GM06990 (cell line): Measurements from ENCODE around the gene SH3PXD2A.
A peak's percentile ranks its signal among the peaks of the same experiment; 100 is the strongest.

Experiments used
- DNase-seq: peaks from one replicate; pipeline ENCODE4 v3.0.0-alpha.2; 2011; ENCODE audit not compliant: insufficient read length; ENCODE audit errors: extremely low read depth
- H3K27me3 ChIP-seq: replicated peaks from 2 replicates; pipeline ENCODE4 v1.6.0; 2011; ENCODE audit warnings: low read length; ENCODE audit not compliant: control insufficient read depth, insufficient read depth
- H3K36me3 ChIP-seq: 2 replicates; pipeline ENCODE4 v1.5.1; 2011; ENCODE audit warnings: low read length; ENCODE audit not compliant: control insufficient read depth, insufficient read depth
- H3K4me3 ChIP-seq: replicated peaks from 2 replicates; pipeline ENCODE4 v1.5.1; 2011; ENCODE audit warnings: low read depth, mild to moderate bottlenecking, control low read depth, low read length
- TF ChIP-seq, protein P1 (sequence below): IDR thresholded peaks from 2 replicates; pipeline ENCODE4 v1.5.1; 2011; ENCODE audit warnings: low read length, control low read depth, mild to moderate bottlenecking, inconsistent platforms; ENCODE audit not compliant: insufficient read depth, poor library complexity, severe bottlenecking

The SH3PXD2A gene

DNA sequence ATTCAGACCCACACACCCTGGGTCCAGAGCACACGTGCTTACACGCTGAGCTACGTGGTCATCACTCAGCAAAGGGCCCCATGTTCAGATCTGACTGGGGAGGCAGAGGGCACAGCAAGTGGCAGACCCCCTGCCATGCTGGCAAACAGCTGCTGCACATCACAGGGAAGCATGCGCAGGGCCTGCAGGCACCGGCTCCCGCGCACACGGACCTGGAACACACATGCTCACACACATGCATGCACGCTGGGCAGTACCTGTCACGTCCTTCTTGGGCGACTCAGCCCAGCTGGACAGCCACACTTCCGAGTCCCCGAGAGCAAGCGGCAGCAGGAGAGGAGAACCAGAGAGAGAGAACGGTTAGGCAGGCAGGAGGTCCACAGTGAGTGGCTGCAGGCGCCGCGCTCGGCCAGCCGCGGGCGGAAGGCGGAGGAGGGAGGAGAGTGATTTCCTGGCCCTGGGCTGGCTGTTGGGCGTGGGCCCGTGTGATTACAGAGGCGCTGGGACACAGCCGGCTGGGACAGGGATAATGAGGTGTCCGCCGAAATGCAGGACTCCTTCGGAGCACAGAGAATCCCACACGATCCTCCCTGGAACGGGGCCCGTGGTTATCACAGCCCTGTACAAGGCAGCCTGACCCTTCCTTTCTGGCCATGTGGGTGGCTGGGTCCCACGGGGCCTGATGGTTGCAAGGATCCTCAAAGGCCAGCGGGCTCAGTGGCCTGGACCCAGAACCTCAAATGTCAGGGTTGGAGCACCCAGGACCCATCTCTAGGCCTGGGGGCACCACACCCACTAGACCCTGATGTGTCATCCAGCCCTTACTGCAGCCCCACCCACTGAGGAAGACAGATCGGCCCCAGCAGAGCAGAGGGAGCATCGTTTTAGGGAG lies 186.8 kb downstream of the SH3PXD2A start:
- no peak for DNase-seq
- Histone ChIP-seq H3K36me3 (peaks cover 20% of the 10 kb centered on the region), H3K4me3 (no peak overlapping the region), H3K27me3 (no peaks in the 10 kb centered on the region)
- TF ChIP-seq, protein P1, sequence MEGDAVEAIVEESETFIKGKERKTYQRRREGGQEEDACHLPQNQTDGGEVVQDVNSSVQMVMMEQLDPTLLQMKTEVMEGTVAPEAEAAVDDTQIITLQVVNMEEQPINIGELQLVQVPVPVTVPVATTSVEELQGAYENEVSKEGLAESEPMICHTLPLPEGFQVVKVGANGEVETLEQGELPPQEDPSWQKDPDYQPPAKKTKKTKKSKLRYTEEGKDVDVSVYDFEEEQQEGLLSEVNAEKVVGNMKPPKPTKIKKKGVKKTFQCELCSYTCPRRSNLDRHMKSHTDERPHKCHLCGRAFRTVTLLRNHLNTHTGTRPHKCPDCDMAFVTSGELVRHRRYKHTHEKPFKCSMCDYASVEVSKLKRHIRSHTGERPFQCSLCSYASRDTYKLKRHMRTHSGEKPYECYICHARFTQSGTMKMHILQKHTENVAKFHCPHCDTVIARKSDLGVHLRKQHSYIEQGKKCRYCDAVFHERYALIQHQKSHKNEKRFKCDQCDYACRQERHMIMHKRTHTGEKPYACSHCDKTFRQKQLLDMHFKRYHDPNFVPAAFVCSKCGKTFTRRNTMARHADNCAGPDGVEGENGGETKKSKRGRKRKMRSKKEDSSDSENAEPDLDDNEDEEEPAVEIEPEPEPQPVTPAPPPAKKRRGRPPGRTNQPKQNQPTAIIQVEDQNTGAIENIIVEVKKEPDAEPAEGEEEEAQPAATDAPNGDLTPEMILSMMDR: no peak

DNA sequence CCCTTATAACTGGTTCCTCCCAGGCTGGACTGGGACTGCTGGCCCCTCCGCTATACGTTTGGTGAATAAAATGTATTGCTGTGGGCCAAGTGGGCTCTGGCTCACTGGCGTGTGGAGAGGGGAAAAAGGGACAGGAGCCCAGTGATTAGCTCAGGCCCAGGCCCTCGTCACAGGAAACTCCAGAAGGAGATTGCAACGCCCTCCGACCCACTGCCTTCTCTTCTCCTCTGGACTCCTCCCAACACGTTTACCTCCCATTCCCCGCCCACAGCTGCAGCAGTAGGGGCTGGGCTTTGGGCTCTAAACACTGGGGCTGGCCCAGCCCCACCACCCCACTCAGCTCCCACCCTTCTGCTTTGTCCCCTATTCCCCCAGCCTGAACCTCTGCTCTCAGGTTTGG lies 188.0 kb downstream of the SH3PXD2A start:
- Histone ChIP-seq H3K36me3 (peaks cover 15% of the 10 kb centered on the region), H3K27me3 (no peaks in the 10 kb centered on the region), H3K4me3 (no peak overlapping the region)
- DNase-seq: no peak
- TF ChIP-seq, protein P1: no peak

DNA sequence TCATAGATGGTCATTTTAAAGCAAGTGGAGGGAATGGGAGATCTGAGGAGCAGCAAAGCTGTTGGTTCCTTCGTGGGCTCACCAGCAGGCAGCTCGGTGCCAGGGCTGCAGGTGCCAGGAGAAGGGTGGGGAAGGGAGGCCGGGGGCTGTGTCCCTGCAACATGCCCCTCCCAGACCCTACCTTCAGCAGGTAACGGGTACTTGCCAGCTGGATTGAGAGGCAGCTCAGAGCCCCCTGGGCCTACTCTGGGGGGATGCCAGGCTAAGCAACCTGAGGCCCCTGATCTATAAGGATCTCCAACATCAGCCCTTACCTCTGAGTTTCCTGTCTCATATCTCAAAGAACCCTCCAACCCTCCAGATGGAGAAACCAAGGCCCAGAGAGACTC lies 188.6 kb downstream of the SH3PXD2A start:
- no peak for DNase-seq
- Histone ChIP-seq H3K4me3 (no peak overlapping the region), H3K36me3 (peaks cover 15% of the 10 kb centered on the region), H3K27me3 (no peaks in the 10 kb centered on the region)
- TF ChIP-seq, protein P1: no peak

DNA sequence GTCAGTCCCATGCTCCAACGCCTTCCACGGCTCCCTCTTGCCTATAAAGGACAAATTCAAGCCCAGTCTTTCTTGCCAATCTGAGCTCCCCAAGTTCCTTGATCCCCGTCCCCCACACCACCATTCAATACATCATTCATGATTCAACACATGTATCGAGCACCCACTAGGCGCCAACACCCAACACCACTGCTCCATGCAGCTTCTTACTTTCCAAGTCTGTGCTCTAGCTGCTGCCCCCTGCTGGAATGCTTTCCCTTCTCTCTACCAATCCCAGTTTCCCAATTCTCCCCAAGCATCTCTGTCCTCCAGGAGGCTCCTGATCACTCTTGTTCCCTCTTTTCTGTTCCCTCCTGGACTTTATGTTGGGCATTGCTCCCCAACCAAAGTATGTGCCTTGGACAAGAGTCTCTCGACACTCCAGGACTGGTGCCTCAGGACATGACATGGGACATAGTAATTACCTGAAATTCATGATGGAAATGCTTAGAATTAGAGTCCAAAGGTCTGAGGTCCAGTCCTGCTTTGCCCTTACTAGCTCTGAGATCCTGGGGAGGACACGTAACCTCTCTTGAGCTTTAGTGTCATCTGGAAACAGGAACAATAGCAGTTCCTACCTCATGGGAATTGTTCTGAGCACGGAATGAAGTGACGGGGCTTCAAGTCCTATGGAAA lies 189.2 kb downstream of the SH3PXD2A start:
- TF ChIP-seq, protein P1: peak; percentile 58
- DNase-seq: no peak
- Histone ChIP-seq H3K36me3 (peaks cover 13% of the 10 kb centered on the region), H3K4me3 (no peak overlapping the region), H3K27me3 (no peaks in the 10 kb centered on the region)

DNA sequence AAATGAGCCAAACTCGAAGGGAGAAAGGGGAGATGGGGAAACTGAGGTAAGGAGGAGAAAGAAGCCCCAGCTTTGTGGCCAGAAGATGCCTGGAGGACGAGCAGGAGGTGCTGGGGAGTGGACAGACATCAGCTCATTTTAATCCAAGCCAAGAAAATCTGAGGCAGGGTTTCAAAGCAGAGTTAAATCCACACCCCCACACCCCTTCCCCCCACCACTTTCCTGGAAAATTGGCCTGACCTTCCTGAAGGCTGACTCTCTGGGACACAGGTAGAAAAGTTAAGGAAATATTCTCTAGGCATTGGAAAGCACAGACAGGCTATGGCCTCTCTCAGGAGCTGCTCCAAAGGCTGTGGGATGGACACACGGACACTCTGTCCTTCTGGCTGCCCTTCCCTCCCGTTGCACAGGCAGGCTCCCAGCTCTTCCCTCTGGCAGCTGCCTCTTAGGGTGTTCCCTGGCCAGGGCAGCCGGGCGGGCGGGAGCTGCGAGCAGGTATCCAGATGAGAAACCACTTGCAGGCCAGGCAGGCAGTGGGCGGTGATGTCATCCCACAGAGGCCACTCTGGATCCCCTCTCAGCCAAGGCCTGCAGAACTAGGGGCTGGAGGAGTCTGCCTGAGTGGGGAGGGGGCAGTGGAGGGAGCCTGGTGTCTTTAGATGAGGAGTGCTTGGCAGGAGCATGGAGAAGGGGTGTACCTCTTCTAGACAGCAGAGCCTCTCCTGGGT lies 190.1 kb downstream of the SH3PXD2A start:
- H3K27me3 ChIP-seq: no peaks in the 10 kb centered on the region
- peaks cover 15% of the 10 kb centered on the region for H3K36me3 ChIP-seq
- no peak overlapping the region for H3K4me3 ChIP-seq
- TF ChIP-seq, protein P1: no peak
- no peak for DNase-seq
